ENCODE measurements around the gene TREM2. TPM values are rescaled to one million over a fixed set of nuclear protein-coding genes. Genes with fewer than 3 reads are reported as not detected.

TREM2 gene
- total and polyA plus RNA-seq, 2 experiments from 2014 or later: not detected

DNA sequence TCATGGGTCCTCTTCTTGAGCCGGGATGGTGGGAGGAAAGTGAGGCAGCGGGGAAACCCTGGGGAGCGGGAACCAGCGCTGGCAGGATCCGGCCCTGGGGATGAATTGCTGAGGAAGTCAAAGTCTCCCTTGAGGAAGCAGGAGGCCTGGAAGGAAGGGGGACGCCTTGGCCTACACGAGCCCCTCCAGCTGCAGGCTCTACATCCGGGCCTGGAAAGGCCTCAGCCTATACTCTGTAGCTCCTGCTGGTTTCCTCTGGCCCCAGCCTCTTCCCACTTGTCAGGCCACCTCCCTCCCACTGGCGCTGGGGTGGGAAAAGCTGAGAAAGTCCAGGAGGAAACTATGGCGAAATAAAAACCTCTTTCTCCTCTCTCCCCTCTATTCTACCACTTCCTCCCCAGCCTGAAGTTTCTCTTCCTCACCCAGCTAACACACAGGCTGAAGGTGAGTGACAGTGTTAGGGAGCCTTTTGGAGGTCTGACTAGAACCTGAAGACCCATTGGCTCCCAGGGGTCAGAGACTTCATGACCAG, 23.2 kb upstream of the TREM2 start:
- no peak for TF ChIP-seq EZH2 (IDR thresholded peaks at IDR 0.05; ENCODE audit: insufficient read depth, poor library complexity, severe bottlenecking)
- no peak for TF ChIP-seq EZH2phosphoT487 (IDR thresholded peaks at IDR 0.05; ENCODE audit: insufficient read depth, low read depth)
- Histone ChIP-seq H3F3A (ENCODE audit: insufficient read depth) (no peaks in the 10 kb centered on the region), H3K36me3 (ENCODE audit: low read depth) (no peaks in the 10 kb centered on the region), H3K9me2 (ENCODE audit: insufficient read depth) (no peaks in the 10 kb centered on the region), H3K9me3 (ENCODE audit: low read depth) (no peaks in the 10 kb centered on the region), H4K20me1 (ENCODE audit: insufficient read depth) (no peaks in the 10 kb centered on the region), H3K79me2 (ENCODE audit: insufficient read depth) (no peaks in the 10 kb centered on the region), H3K4me2 (ENCODE audit: unreplicated experiment) (no peak overlapping the region), H3K27me3 (replicated peaks; ENCODE audit: insufficient read depth) (no peaks in the 10 kb centered on the region; the same call in 1 of the 2 replicates), H3K4me1 (ENCODE audit: insufficient read depth) (no peaks in the 10 kb centered on the region), H3K27ac (no peak overlapping the region), H3K9ac (no peak overlapping the region), H3K4me3 (no peak overlapping the region), H2AFZ (no peak overlapping the region)
- WGBS, 2 experiments (ENCODE audit: low coverage in 1 of 2, low lambda C conversion rate in 2 of 2, missing lambda C conversion rate in 2 of 2): 54% methylated on average over 10 of the region's 10 CpGs
- in situ Hi-C loops (cut with MboI): no loop called here
- DNase-seq: no peak

DNA sequence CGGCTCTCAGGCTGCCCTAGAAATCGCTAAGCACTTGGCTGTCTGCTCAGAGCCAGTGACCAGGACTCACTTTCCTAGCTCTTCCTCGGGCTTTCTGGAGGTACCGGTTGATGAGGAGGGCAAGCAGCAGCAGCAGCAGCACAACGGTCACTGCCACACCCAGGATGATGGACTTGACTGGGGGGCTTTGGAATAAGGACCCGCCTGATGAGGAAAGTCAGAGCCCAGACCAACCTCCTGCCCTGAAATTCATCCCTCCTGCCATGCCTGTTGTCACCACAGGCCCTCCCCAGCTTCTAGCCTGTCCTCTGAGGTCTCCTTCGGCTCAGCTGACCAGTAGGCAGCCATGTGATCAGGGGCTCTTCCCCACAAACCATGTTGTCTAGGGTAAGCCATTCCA, 21.8 kb upstream of the TREM2 start:
- Histone ChIP-seq H3K36me3 (ENCODE audit: low read depth) (no peaks in the 10 kb centered on the region), H4K20me1 (ENCODE audit: insufficient read depth) (no peaks in the 10 kb centered on the region), H3K9me2 (ENCODE audit: insufficient read depth) (no peaks in the 10 kb centered on the region), H3K9ac (no peak overlapping the region), H3K4me1 (ENCODE audit: insufficient read depth) (no peaks in the 10 kb centered on the region), H3F3A (ENCODE audit: insufficient read depth) (no peaks in the 10 kb centered on the region), H3K4me3 (no peak overlapping the region), H3K27ac (no peak overlapping the region), H3K79me2 (ENCODE audit: insufficient read depth) (no peaks in the 10 kb centered on the region), H2AFZ (no peak overlapping the region), H3K9me3 (ENCODE audit: low read depth) (no peaks in the 10 kb centered on the region), H3K4me2 (ENCODE audit: unreplicated experiment) (no peak overlapping the region), H3K27me3 (replicated peaks; ENCODE audit: insufficient read depth) (no peaks in the 10 kb centered on the region; the same call in 1 of the 2 replicates)
- WGBS, 2 experiments (ENCODE audit: low coverage in 1 of 2, low lambda C conversion rate in 2 of 2, missing lambda C conversion rate in 2 of 2): 38 to 40% methylated on average over 7 of the region's 7 CpGs
- no peak for DNase-seq
- in situ Hi-C loops (cut with MboI): no loop called here
- no peak for TF ChIP-seq EZH2 (IDR thresholded peaks at IDR 0.05; ENCODE audit: insufficient read depth, poor library complexity, severe bottlenecking)
- no peak for TF ChIP-seq EZH2phosphoT487 (IDR thresholded peaks at IDR 0.05; ENCODE audit: insufficient read depth, low read depth)

DNA sequence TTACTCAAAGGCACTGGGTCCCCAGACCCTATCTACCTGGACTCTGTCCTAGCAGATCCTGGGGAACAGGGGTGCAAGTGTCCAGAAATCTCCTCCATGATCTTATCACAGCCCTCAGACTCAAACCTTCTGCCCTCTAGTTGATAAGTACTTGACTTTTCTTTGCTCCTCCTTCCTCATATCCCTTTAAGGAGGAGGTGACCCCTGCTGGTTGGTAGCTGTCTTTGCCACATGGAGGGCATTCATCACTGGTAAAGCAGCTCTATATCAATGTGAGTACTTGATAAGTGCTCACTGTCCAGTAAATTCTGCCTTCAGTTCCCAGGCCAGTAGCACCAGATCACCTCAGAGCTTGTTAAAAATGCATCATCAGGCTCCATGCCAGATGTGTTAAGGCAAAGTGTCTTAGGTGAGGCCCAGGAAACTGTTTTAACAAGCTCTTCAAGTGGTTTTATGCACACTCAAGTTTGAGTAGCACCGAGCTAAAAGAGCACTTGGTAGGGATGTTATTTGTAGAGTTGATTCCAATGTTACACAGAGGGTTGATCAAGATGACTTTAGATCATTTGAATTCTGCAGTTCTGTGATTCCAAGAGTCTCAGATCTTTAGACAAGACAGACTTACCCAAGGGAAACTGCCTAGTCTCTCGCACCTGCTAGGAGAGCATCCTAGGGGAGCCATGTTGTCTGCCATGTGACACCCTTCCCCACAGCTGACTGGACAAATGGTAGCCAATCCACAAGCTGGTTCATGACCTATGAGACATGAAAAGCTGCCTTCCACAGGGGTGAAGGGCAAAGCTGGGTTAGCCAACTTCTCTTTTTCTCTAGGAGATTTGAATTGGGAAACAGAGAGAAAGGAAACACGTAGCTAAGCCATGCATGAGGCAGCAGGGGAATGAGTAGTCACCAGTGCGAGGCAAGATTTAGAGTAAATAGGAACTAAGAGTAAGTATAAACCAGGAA, 19.4 kb upstream of the TREM2 start:
- no peak overlapping the region for H3K9ac ChIP-seq
- H3K27ac ChIP-seq: no peak overlapping the region
- no peaks in the 10 kb centered on the region for H3K9me2 ChIP-seq (ENCODE audit: insufficient read depth)
- no peak for TF ChIP-seq EZH2phosphoT487 (IDR thresholded peaks at IDR 0.05; ENCODE audit: insufficient read depth, low read depth)
- no peak for TF ChIP-seq EZH2 (IDR thresholded peaks at IDR 0.05; ENCODE audit: insufficient read depth, poor library complexity, severe bottlenecking)
- no peaks in the 10 kb centered on the region for H4K20me1 ChIP-seq (ENCODE audit: insufficient read depth)
- H3K4me2 ChIP-seq (ENCODE audit: unreplicated experiment): no peak overlapping the region
- H3K36me3 ChIP-seq (ENCODE audit: low read depth): no peaks in the 10 kb centered on the region
- H3F3A ChIP-seq (ENCODE audit: insufficient read depth): no peaks in the 10 kb centered on the region
- in situ Hi-C loops (cut with MboI): no loop called here
- 49 to 58% methylated on average over 4 of the region's 4 CpGs for WGBS, 2 experiments (ENCODE audit: low coverage in 1 of 2, low lambda C conversion rate in 2 of 2, missing lambda C conversion rate in 2 of 2)
- no peak overlapping the region for H3K4me3 ChIP-seq
- no peaks in the 10 kb centered on the region; the same call in 1 of the 2 replicates for H3K27me3 ChIP-seq (replicated peaks; ENCODE audit: insufficient read depth)
- H3K9me3 ChIP-seq (ENCODE audit: low read depth): no peaks in the 10 kb centered on the region
- H3K79me2 ChIP-seq (ENCODE audit: insufficient read depth): no peaks in the 10 kb centered on the region
- no peak overlapping the region for H2AFZ ChIP-seq
- no peaks in the 10 kb centered on the region for H3K4me1 ChIP-seq (ENCODE audit: insufficient read depth)
- peak; percentile 59 for DNase-seq

DNA sequence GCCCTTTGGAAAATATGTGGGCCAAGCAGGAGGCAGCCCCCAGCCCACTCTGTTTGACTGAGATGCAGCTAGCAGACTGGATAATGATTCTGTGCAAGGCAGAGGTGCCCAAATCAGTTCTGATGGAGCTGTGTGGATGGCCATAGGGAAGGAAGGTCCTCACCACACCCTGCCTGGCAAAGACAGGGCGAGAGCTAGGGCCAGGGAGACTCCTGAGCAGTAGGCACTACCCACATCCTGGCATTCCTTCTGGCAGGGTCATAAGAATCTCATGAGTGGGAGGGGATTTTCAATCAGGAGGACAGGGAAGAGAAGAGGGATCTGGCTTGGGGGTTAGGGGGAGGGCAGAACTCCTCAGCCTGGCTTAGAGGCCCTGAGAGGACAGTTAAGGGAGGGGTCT, 18.6 kb upstream of the TREM2 start:
- no peaks in the 10 kb centered on the region for H3K79me2 ChIP-seq (ENCODE audit: insufficient read depth)
- no peak for TF ChIP-seq EZH2phosphoT487 (IDR thresholded peaks at IDR 0.05; ENCODE audit: insufficient read depth, low read depth)
- no peak for TF ChIP-seq EZH2 (IDR thresholded peaks at IDR 0.05; ENCODE audit: insufficient read depth, poor library complexity, severe bottlenecking)
- H3K27ac ChIP-seq: no peak overlapping the region
- in situ Hi-C loops (cut with MboI): no loop called here
- H3K27me3 ChIP-seq (replicated peaks; ENCODE audit: insufficient read depth): no peaks in the 10 kb centered on the region; the same call in 1 of the 2 replicates
- H4K20me1 ChIP-seq (ENCODE audit: insufficient read depth): no peaks in the 10 kb centered on the region
- DNase-seq: no peak
- no peak overlapping the region for H3K4me3 ChIP-seq
- no peaks in the 10 kb centered on the region for H3K36me3 ChIP-seq (ENCODE audit: low read depth)
- no peak overlapping the region for H3K4me2 ChIP-seq (ENCODE audit: unreplicated experiment)
- no peaks in the 10 kb centered on the region for H3K4me1 ChIP-seq (ENCODE audit: insufficient read depth)
- H3K9me2 ChIP-seq (ENCODE audit: insufficient read depth): no peaks in the 10 kb centered on the region
- no peaks in the 10 kb centered on the region for H3F3A ChIP-seq (ENCODE audit: insufficient read depth)
- no peak overlapping the region for H3K9ac ChIP-seq
- 13 to 20% methylated on average over 1 of the region's 1 CpG for WGBS, 2 experiments (ENCODE audit: low coverage in 1 of 2, low lambda C conversion rate in 2 of 2, missing lambda C conversion rate in 2 of 2)
- H3K9me3 ChIP-seq (ENCODE audit: low read depth): no peaks in the 10 kb centered on the region
- no peak overlapping the region for H2AFZ ChIP-seq

Data from GM23248 (cell line).